ENCODE measurements around the gene PAH. TPM values are rescaled to one million over a fixed set of nuclear protein-coding genes. Genes with fewer than 3 reads are reported as not detected.

PAH gene
- total RNA-seq, 1 experiment from 2014 or later = not detected

GRCh38 chr12:102958073-102958829 lies 41.2 kb upstream of the PAH start:
- no peaks in the 10 kb centered on the region for H3K36me3 ChIP-seq (ENCODE audit: insufficient read depth, low read length, poor library complexity, severe bottlenecking)
- ChIA-PET POLR2A (ENCODE audit: low non-redundant PET) (no interaction called here), CTCF (no interaction called here)
- peak overlapping the region; percentile 12 for H3K4me3 ChIP-seq (ENCODE audit: low read depth, low read length, poor library complexity, severe bottlenecking)
- intact Hi-C loops (cut with micrococcal nuclease; ENCODE audit: unreplicated experiment) = no loop called here
- no peaks in the 10 kb centered on the region for H3K9me3 ChIP-seq (ENCODE audit: low read depth, low read length, poor library complexity, severe bottlenecking)
- H3K27me3 ChIP-seq (replicated peaks; ENCODE audit: insufficient read depth, low read depth, low read length, poor library complexity) = peaks cover 100% of the 10 kb centered on the region
- peak; percentile 62 for TF ChIP-seq EZH2 (IDR thresholded peaks at IDR 0.05; ENCODE audit: borderline replicate concordance, low read depth, low read length, poor library complexity, severe bottlenecking)
- no peak for TF ChIP-seq CTCF (conservative IDR thresholded peaks at IDR 0.05; ENCODE audit: low read depth, low read length)
- H3K4me1 ChIP-seq (ENCODE audit: insufficient read depth, low read length, poor library complexity, severe bottlenecking) = no peaks in the 10 kb centered on the region
- no TSS peak for BruUV-seq (replicated peaks)
- no peak overlapping the region for H3K27ac ChIP-seq (ENCODE audit: low read depth, low read length, poor library complexity, severe bottlenecking)
- DNase-seq (ENCODE audit: low spot score) = no peak

- POLR2A ChIA-PET (ENCODE audit: low non-redundant PET) = no interaction called here
- H3K36me3 ChIP-seq (ENCODE audit: insufficient read depth, low read length, poor library complexity, severe bottlenecking) = no peaks in the 10 kb centered on the region
- H3K27ac ChIP-seq (ENCODE audit: low read depth, low read length, poor library complexity, severe bottlenecking) = no peak within 1 kb of the TSS
- intact Hi-C loops (cut with micrococcal nuclease; ENCODE audit: unreplicated experiment) = no loop called here
- no peaks in the 10 kb centered on the region for H3K4me1 ChIP-seq (ENCODE audit: insufficient read depth, low read length, poor library complexity, severe bottlenecking)
- peak within 1 kb of the TSS; percentile 12 for H3K4me3 ChIP-seq (ENCODE audit: low read depth, low read length, poor library complexity, severe bottlenecking)
- CTCF ChIA-PET = no interaction called here
- H3K27me3 ChIP-seq (replicated peaks; ENCODE audit: insufficient read depth, low read depth, low read length, poor library complexity) = peaks cover 100% of the 10 kb centered on the region
- TF ChIP-seq CTCF (conservative IDR thresholded peaks at IDR 0.05; ENCODE audit: low read depth, low read length) = no peak
- TF ChIP-seq EZH2 (IDR thresholded peaks at IDR 0.05; ENCODE audit: borderline replicate concordance, low read depth, low read length, poor library complexity, severe bottlenecking) = peak; percentile 9
- BruUV-seq (replicated peaks) = no TSS peak
- H3K9me3 ChIP-seq (ENCODE audit: low read depth, low read length, poor library complexity, severe bottlenecking) = no peaks in the 10 kb centered on the region
- peak; percentile 18 for DNase-seq (ENCODE audit: low spot score)
Measured at GRCh38 chr12:102957339-102958050, 40.5 kb upstream of the PAH start, which contains the start of gene ASCL1. TSS of gene ASCL1 (plus strand) at chr12:102957674. CDS start at chr12:102958245, 571 bp downstream.

GRCh38 chr12:102956738-102957327 lies 39.8 kb upstream of the PAH start:
- no TSS peak for BruUV-seq (replicated peaks)
- peaks cover 100% of the 10 kb centered on the region for H3K27me3 ChIP-seq (replicated peaks; ENCODE audit: insufficient read depth, low read depth, low read length, poor library complexity)

More at GRCh38 chr12:102956738-102957327, 39.8 kb upstream of the PAH start:
- Histone ChIP-seq H3K9me3 (ENCODE audit: low read depth, low read length, poor library complexity, severe bottlenecking) (no peaks in the 10 kb centered on the region), H3K27ac (ENCODE audit: low read depth, low read length, poor library complexity, severe bottlenecking) (no peak overlapping the region), H3K36me3 (ENCODE audit: insufficient read depth, low read length, poor library complexity, severe bottlenecking) (no peaks in the 10 kb centered on the region), H3K4me1 (ENCODE audit: insufficient read depth, low read length, poor library complexity, severe bottlenecking) (no peaks in the 10 kb centered on the region), H3K4me3 (ENCODE audit: low read depth, low read length, poor library complexity, severe bottlenecking) (no peak overlapping the region)
- CTCF ChIA-PET = no interaction called here
- DNase-seq (ENCODE audit: low spot score) = no peak
- POLR2A ChIA-PET (ENCODE audit: low non-redundant PET) = no interaction called here
- TF ChIP-seq EZH2 (IDR thresholded peaks at IDR 0.05; ENCODE audit: borderline replicate concordance, low read depth, low read length, poor library complexity, severe bottlenecking) = peak; percentile 32
- no peak for TF ChIP-seq CTCF (conservative IDR thresholded peaks at IDR 0.05; ENCODE audit: low read depth, low read length)
- intact Hi-C loops (cut with micrococcal nuclease; ENCODE audit: unreplicated experiment) = no loop called here
